ENCODE data around the gene PTPN22. TPM values are rescaled to one million over a fixed set of nuclear protein-coding genes. Genes with fewer than 3 reads are reported as not detected.

Gene PTPN22
- total RNA-seq, 1 experiment from 2014 or later = not detected

- DNase-seq (ENCODE audit: low spot score) = peak; percentile 79
Measured at GRCh38 chr1:113887402-113888175, 16.1 kb upstream of the PTPN22 start, which contains the start of gene BCL2L15. Gene BCL2L15, minus strand, starts transcription at chr1:113887581. Its CDS starts 206 bp downstream, at chr1:113887375.

GRCh38 chr1:113886417-113887401, 15.2 kb upstream of the PTPN22 start:
- peak; percentile 37 for DNase-seq (ENCODE audit: low spot score)

GRCh38 chr1:113881661-113882060, 10.1 kb upstream of the PTPN22 start:
- DNase-seq (ENCODE audit: low spot score) = no peak

GRCh38 chr1:113879739-113880038, 8.2 kb upstream of the PTPN22 start:
- DNase-seq (ENCODE audit: low spot score) = no peak

GRCh38 chr1:113876176-113876575, 4.7 kb upstream of the PTPN22 start:
- no peak for DNase-seq (ENCODE audit: low spot score)

GRCh38 chr1:113875714-113876113, 4.2 kb upstream of the PTPN22 start:
- DNase-seq (ENCODE audit: low spot score) = no peak

GRCh38 chr1:113874012-113874879, 2.7 kb upstream of the PTPN22 start:
- DNase-seq (ENCODE audit: low spot score) = peak; percentile 50

- DNase-seq (ENCODE audit: low spot score) = no peak
Measured at GRCh38 chr1:113872219-113872935, 865 bp upstream of the PTPN22 start.

GRCh38 chr1:113870778-113871177, 734 bp downstream of the PTPN22 start:
- DNase-seq (ENCODE audit: low spot score) = no peak

GRCh38 chr1:113868387-113869083, 3.0 kb downstream of the PTPN22 start:
- DNase-seq (ENCODE audit: low spot score) = no peak

GRCh38 chr1:113861641-113862040, 9.9 kb downstream of the PTPN22 start:
- DNase-seq (ENCODE audit: low spot score) = no peak

GRCh38 chr1:113860891-113861290, 10.6 kb downstream of the PTPN22 start:
- no peak for DNase-seq (ENCODE audit: low spot score)

- no peak for DNase-seq (ENCODE audit: low spot score)
Measured at GRCh38 chr1:113859478-113860175, 11.9 kb downstream of the PTPN22 start.

- no peak for DNase-seq (ENCODE audit: low spot score)
Measured at GRCh38 chr1:113858982-113859381, 12.5 kb downstream of the PTPN22 start.

GRCh38 chr1:113858418-113858817, 13.1 kb downstream of the PTPN22 start:
- DNase-seq (ENCODE audit: low spot score) = no peak

GRCh38 chr1:113857776-113858175, 13.7 kb downstream of the PTPN22 start:
- no peak for DNase-seq (ENCODE audit: low spot score)

GRCh38 chr1:113856401-113856790, 15.1 kb downstream of the PTPN22 start:
- no peak for DNase-seq (ENCODE audit: low spot score)

- no peak for DNase-seq (ENCODE audit: low spot score)
Measured at GRCh38 chr1:113855630-113856400, 15.7 kb downstream of the PTPN22 start.

- no peak for DNase-seq (ENCODE audit: low spot score)
Measured at GRCh38 chr1:113854234-113854633, 17.3 kb downstream of the PTPN22 start.
